ENCODE data around the gene CNTN1. TPM values are rescaled to one million over a fixed set of nuclear protein-coding genes. Genes with fewer than 3 reads are reported as not detected.

The CNTN1 gene
- total and polyA plus RNA-seq, 9 of the 15 experiments (the other 6 are each of a cell fraction or from before 2014, with no cell fraction given) = 0.16 TPM; not detected in 8

- H3K4me1 ChIP-seq (replicated peaks in 1 of 2; ENCODE audit: control insufficient read depth in 2 of 2, insufficient read depth in 2 of 2, low read length in 2 of 2) = no peaks in the 10 kb centered on the region
- no peaks in the 10 kb centered on the region for H3K79me2 ChIP-seq (ENCODE audit: control insufficient read depth, insufficient read depth, low read length)
- H3K27ac ChIP-seq (ENCODE audit: extremely low read depth, low read depth, low read length) = no peak overlapping the region
- DNase-seq (ENCODE audit: extremely low read depth in 1 of 4, low spot score in 3 of 4) (no peak), FAIRE-seq (no peak), ATAC-seq (no peak)
- H3K4me3 ChIP-seq = no peak overlapping the region
- no peak overlapping the region for H3K4me2 ChIP-seq (ENCODE audit: insufficient read depth, low read length)
- no peaks in the 10 kb centered on the region for H3K9me1 ChIP-seq (ENCODE audit: control insufficient read depth, insufficient read depth, low read length)
- H3K9ac ChIP-seq (ENCODE audit: insufficient read depth in 1 of 2, low read depth in 2 of 2, low read length in 2 of 2) = no peak overlapping the region
- H3K27me3 ChIP-seq (ENCODE audit: control insufficient read depth in 2 of 2, insufficient read depth in 2 of 2, low read length in 2 of 2) = no peaks in the 10 kb centered on the region
- in situ Hi-C loops (cut with MboI) = no loop called here
- WGBS (ENCODE audit: insufficient coverage, low coverage, missing lambda C conversion rate) = 2% methylated on average over 4 of the region's 4 CpGs
- no peaks in the 10 kb centered on the region for H3K36me3 ChIP-seq (ENCODE audit: control insufficient read depth, insufficient read depth, low read length)
- ChIA-PET POLR2A (no interaction called here), CTCF (ENCODE audit: low intra/inter-chr PET ratio) (no interaction called here)
- no peaks in the 10 kb centered on the region for H3K9me3 ChIP-seq (replicated peaks; ENCODE audit: control insufficient read depth, insufficient read depth, low read depth, low read length)
- H4K20me1 ChIP-seq (replicated peaks; ENCODE audit: control insufficient read depth, insufficient read depth, low read length) = no peaks in the 10 kb centered on the region
- TF ChIP-seq BCL6 (CRISPR knock-in tag; IDR thresholded peaks at IDR 0.05) = no peak
- TF ChIP-seq BCOR (IDR thresholded peaks at IDR 0.05) = no peak
- no peak for TF ChIP-seq SMAD3 (CRISPR knock-in tag; conservative IDR thresholded peaks at IDR 0.05)
- no peak for TF ChIP-seq POU5F1 (IDR thresholded peaks at IDR 0.05; ENCODE audit: borderline replicate concordance, low read depth, low read length, partially characterized antibody)
- TF ChIP-seq ARID2 (IDR thresholded peaks at IDR 0.05) = no peak
- TF ChIP-seq ZNF780A (CRISPR knock-in tag; IDR thresholded peaks at IDR 0.05) = no peak
- TF ChIP-seq PRMT5 (CRISPR knock-in tag; IDR thresholded peaks at IDR 0.05) = no peak
- TF ChIP-seq PHF20 (IDR thresholded peaks at IDR 0.05; ENCODE audit: partially characterized antibody) = no peak
- no peak for TF ChIP-seq THRB (CRISPR knock-in tag; conservative IDR thresholded peaks at IDR 0.05)
- no peak for TF ChIP-seq PHF21A (IDR thresholded peaks at IDR 0.05; ENCODE audit: borderline replicate concordance, low read depth)
- TF ChIP-seq ELK3 (CRISPR knock-in tag; IDR thresholded peaks at IDR 0.05) = no peak
- TF ChIP-seq, protein P1, sequence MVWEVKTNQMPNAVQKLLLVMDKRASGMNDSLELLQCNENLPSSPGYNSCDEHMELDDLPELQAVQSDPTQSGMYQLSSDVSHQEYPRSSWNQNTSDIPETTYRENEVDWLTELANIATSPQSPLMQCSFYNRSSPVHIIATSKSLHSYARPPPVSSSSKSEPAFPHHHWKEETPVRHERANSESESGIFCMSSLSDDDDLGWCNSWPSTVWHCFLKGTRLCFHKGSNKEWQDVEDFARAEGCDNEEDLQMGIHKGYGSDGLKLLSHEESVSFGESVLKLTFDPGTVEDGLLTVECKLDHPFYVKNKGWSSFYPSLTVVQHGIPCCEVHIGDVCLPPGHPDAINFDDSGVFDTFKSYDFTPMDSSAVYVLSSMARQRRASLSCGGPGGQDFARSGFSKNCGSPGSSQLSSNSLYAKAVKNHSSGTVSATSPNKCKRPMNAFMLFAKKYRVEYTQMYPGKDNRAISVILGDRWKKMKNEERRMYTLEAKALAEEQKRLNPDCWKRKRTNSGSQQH (CRISPR knock-in tag; IDR thresholded peaks at IDR 0.05) = no peak
- no peak for TF ChIP-seq ZNF274 (IDR thresholded peaks at IDR 0.05; ENCODE audit: borderline replicate concordance, low read depth, low read length)
- no peak for TF ChIP-seq PTTG1 (tag; IDR thresholded peaks at IDR 0.05; ENCODE audit: low read depth)
- no peak for TF ChIP-seq CBFA2T2 (conservative IDR thresholded peaks at IDR 0.05)
- no peak for TF ChIP-seq RCOR1 (IDR thresholded peaks at IDR 0.05; ENCODE audit: borderline replicate concordance in 1 of 2, low read depth in 2 of 2, low read length in 2 of 2)
- no peak for TF ChIP-seq EGR1 (conservative IDR thresholded peaks at IDR 0.05)
- TF ChIP-seq NKRF (IDR thresholded peaks at IDR 0.05; ENCODE audit: borderline replicate concordance) = no peak
- no peak overlapping the region for H2AFZ ChIP-seq (ENCODE audit: low read depth, low read length)
- no TSS peak for BruUV-seq (replicated peaks)
- intact Hi-C loops (cut with micrococcal nuclease) = no loop called here
Observed at GRCh38 chr12:40892528-40892927, 200.3 kb downstream of the CNTN1 start.
